Measurements from ENCODE around the gene TOPORS.

DNA sequence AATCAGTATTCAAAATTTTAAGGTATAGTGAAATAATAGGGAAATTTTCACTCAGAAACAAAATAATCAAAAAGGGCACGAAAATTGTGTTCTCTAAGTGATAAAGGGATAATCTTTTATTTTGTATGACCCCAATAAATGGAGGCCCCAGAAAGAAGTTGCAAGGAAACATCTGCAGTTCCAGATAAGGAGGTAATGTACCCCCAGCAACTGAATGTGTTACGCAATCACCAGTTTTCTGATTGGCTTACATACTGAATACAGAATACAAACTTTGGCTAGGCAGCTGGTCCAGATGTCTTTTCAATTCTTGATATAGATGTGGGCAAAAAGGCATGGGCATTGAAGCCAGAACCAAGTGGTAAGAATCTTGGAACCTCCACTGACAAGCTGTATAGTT lies 1.7 kb upstream of the TOPORS start:
- TF ChIP-seq ZFX (IDR thresholded peaks at IDR 0.05), result no peak
- TF ChIP-seq, protein P1, sequence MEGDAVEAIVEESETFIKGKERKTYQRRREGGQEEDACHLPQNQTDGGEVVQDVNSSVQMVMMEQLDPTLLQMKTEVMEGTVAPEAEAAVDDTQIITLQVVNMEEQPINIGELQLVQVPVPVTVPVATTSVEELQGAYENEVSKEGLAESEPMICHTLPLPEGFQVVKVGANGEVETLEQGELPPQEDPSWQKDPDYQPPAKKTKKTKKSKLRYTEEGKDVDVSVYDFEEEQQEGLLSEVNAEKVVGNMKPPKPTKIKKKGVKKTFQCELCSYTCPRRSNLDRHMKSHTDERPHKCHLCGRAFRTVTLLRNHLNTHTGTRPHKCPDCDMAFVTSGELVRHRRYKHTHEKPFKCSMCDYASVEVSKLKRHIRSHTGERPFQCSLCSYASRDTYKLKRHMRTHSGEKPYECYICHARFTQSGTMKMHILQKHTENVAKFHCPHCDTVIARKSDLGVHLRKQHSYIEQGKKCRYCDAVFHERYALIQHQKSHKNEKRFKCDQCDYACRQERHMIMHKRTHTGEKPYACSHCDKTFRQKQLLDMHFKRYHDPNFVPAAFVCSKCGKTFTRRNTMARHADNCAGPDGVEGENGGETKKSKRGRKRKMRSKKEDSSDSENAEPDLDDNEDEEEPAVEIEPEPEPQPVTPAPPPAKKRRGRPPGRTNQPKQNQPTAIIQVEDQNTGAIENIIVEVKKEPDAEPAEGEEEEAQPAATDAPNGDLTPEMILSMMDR (conservative IDR thresholded peaks at IDR 0.05), result no peak
